ENCODE results near the gene BST1.

Gene BST1

GRCh38 chr4:15657366-15657765 is 45.5 kb upstream of the BST1 start:
- DNase-seq (ENCODE audit: low read depth): no peak
- TF ChIP-seq, protein P1, sequence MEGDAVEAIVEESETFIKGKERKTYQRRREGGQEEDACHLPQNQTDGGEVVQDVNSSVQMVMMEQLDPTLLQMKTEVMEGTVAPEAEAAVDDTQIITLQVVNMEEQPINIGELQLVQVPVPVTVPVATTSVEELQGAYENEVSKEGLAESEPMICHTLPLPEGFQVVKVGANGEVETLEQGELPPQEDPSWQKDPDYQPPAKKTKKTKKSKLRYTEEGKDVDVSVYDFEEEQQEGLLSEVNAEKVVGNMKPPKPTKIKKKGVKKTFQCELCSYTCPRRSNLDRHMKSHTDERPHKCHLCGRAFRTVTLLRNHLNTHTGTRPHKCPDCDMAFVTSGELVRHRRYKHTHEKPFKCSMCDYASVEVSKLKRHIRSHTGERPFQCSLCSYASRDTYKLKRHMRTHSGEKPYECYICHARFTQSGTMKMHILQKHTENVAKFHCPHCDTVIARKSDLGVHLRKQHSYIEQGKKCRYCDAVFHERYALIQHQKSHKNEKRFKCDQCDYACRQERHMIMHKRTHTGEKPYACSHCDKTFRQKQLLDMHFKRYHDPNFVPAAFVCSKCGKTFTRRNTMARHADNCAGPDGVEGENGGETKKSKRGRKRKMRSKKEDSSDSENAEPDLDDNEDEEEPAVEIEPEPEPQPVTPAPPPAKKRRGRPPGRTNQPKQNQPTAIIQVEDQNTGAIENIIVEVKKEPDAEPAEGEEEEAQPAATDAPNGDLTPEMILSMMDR (conservative IDR thresholded peaks at IDR 0.05; ENCODE audit: low read depth, low read length): no peak
- no peak overlapping the region for H3K4me3 ChIP-seq (ENCODE audit: low read depth, low read length)

DNA sequence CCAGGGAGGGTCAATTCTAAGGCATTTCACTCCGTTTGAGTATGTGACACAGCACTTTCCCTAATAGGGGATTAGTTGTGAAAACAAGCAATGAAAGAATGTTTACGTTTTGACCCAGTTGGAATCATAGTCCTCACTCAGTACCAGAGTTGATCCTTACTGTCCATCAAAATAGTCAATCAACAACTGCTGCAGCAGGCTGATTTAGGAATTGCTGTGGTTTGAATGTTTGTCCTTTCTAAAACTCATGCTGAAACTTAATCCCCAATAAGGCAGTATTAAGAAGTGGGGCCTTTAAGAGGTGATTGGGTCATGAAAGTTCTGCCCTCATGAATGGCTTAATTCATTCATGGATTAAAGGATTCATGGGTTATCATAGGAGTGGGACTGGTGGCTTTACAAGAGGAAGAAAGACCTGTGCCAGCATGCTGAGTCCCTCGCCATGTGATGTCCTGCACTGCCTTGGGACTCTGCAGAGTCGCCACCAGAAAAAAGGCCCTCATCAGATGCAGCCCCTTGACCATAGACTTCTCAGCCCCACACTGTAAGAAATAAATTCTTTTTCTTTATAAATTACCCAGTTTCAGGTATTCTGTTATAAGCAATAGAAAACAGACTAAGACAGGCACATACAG is 44.6 kb upstream of the BST1 start:
- TF ChIP-seq, protein P1 (conservative IDR thresholded peaks at IDR 0.05; ENCODE audit: low read depth, low read length): no peak
- H3K4me3 ChIP-seq (ENCODE audit: low read depth, low read length): no peak overlapping the region
- DNase-seq (ENCODE audit: low read depth): no peak

GRCh38 chr4:15658781-15659180 is 44.1 kb upstream of the BST1 start:
- no peak for DNase-seq (ENCODE audit: low read depth)
- no peak overlapping the region for H3K4me3 ChIP-seq (ENCODE audit: low read depth, low read length)
- TF ChIP-seq, protein P1 (conservative IDR thresholded peaks at IDR 0.05; ENCODE audit: low read depth, low read length): no peak

GRCh38 chr4:15659768-15660570 is 42.9 kb upstream of the BST1 start:
- H3K4me3 ChIP-seq (ENCODE audit: low read depth, low read length): no peak overlapping the region
- TF ChIP-seq, protein P1 (conservative IDR thresholded peaks at IDR 0.05; ENCODE audit: low read depth, low read length): no peak
- peak; percentile 91 for DNase-seq (ENCODE audit: low read depth)

- peak; percentile 61 for DNase-seq (ENCODE audit: low read depth)
- TF ChIP-seq, protein P1 (conservative IDR thresholded peaks at IDR 0.05; ENCODE audit: low read depth, low read length): no peak
- no peak overlapping the region for H3K4me3 ChIP-seq (ENCODE audit: low read depth, low read length)
These were observed 37.0 kb upstream of the BST1 start for GRCh38 chr4:15665753-15666365.

- no peak overlapping the region for H3K4me3 ChIP-seq (ENCODE audit: low read depth, low read length)
- TF ChIP-seq, protein P1 (conservative IDR thresholded peaks at IDR 0.05; ENCODE audit: low read depth, low read length): no peak
- DNase-seq (ENCODE audit: low read depth): no peak
These were observed 35.9 kb upstream of the BST1 start for GRCh38 chr4:15667006-15667405.
